ENCODE results near the gene TMTC2. TPM values are rescaled to one million over a fixed set of nuclear protein-coding genes. Genes with fewer than 3 reads are reported as not detected.

The TMTC2 gene
- total and polyA plus RNA-seq, 2 donors from 2014 or later = 6.0 to 32.9 TPM

DNA sequence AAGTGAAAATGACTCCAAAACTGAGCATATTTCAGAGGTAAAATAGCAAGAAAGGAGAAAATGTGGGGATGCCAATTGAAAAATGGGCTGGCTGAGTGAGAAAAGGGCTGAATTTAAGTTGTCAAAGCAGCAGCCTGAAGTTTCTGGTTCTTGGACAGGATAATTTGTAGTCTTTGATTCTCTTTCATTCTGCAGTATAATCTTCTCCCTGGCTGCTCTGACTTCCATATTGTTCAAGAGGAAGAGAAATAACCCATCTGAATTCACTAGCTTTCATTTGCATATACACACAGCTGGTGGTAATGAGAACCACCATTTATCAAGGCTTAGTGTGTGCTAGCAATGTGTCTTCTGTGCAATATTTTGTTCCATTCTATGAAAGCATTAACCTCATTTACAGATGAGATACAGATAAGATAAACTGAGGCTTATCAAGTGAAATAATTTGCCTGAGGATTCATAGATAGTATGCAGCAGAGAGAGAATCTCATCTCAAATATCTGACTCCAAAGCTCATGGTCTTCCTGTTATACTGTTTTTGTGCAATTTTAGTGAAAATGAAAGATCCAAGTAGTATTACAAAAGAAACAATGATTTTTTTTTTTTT is 184.2 kb downstream of the TMTC2 start:
- Histone ChIP-seq H3K9ac (ENCODE audit: low read length in 3 of 3) (no peak overlapping the region), H3K4me3 (ENCODE audit: low read length in 3 of 3) (no peak overlapping the region), H3K27me3 (ENCODE audit: control insufficient read depth, insufficient read depth, low read length) (no peaks in the 10 kb centered on the region), H3K27ac (ENCODE audit: low read depth in 2 of 2, low read length in 2 of 2) (no peak overlapping the region), H3K9me3 (ENCODE audit: control insufficient read depth in 2 of 3, insufficient read depth in 1 of 3, low read length in 3 of 3) (no peaks in the 10 kb centered on the region), H3K4me1 (ENCODE audit: control insufficient read depth in 2 of 3, insufficient read depth in 2 of 3, low read depth in 1 of 3, low read length in 3 of 3) (peaks cover 0 to 3% (median 0%) of the 10 kb centered on the region in 3 donors), H3K36me3 (ENCODE audit: control insufficient read depth in 2 of 3, insufficient read depth in 3 of 3, low read length in 3 of 3) (no peaks in the 10 kb centered on the region)
- intact Hi-C loops (cut with DNase I) = no loop called here
- DNase-seq = no peak
- FAIRE-seq = no peak
- TF ChIP-seq, protein P1, sequence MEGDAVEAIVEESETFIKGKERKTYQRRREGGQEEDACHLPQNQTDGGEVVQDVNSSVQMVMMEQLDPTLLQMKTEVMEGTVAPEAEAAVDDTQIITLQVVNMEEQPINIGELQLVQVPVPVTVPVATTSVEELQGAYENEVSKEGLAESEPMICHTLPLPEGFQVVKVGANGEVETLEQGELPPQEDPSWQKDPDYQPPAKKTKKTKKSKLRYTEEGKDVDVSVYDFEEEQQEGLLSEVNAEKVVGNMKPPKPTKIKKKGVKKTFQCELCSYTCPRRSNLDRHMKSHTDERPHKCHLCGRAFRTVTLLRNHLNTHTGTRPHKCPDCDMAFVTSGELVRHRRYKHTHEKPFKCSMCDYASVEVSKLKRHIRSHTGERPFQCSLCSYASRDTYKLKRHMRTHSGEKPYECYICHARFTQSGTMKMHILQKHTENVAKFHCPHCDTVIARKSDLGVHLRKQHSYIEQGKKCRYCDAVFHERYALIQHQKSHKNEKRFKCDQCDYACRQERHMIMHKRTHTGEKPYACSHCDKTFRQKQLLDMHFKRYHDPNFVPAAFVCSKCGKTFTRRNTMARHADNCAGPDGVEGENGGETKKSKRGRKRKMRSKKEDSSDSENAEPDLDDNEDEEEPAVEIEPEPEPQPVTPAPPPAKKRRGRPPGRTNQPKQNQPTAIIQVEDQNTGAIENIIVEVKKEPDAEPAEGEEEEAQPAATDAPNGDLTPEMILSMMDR (IDR thresholded peaks at IDR 0.05; ENCODE audit: borderline replicate concordance, extremely low read depth, insufficient read depth) = no peak

DNA sequence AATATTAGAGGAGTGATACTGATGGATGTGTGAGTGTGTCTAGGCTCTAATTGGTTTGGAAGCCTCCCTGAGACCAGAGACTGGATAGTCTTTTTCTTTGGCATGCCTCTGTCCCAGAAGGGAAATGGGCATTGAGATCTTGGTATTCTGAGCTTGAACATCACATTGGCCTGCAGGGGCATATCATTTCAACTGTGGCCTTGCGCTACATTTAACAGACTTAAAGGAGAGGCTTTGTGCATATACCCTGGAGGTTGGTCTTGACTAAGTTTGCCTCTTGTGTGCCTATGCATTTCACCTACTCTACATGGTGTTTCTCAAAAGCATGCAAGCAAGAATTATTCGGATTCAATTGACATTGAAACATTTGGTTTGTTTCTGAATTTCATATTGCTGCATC is 185.4 kb downstream of the TMTC2 start:
- no peak for FAIRE-seq
- DNase-seq = no peak
- H3K4me3 ChIP-seq (ENCODE audit: low read length in 3 of 3) = no peak overlapping the region

DNA sequence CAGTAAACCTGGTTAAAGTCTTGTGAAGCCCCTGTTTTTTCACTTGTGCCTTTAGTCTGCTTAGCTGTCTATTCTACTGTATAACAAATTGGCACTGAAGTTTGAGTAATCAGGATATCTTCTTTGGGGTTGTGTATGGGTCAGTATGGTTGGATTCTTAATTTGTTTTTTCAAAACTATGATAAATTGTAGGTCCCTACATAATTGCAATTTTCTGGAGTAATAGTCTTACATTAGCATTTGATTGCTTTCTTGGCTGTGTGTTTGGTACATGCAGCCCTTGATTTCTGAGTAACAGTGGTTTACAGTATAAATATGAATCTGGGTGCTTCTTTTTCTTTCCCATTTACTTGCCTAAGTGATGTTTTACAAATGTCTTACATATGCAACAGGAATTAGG is 186.6 kb downstream of the TMTC2 start:
- no peaks in the 10 kb centered on the region for H3K9me3 ChIP-seq (ENCODE audit: control insufficient read depth in 2 of 3, insufficient read depth in 1 of 3, low read length in 3 of 3)
- no peaks in the 10 kb centered on the region for H3K27me3 ChIP-seq (ENCODE audit: control insufficient read depth, insufficient read depth, low read length)
- H3K4me3 ChIP-seq (ENCODE audit: low read length in 3 of 3) = no peak overlapping the region
- intact Hi-C loops (cut with DNase I) = no loop called here
- H3K27ac ChIP-seq (ENCODE audit: low read depth in 2 of 2, low read length in 2 of 2) = no peak overlapping the region
- H3K4me1 ChIP-seq (ENCODE audit: control insufficient read depth in 2 of 3, insufficient read depth in 2 of 3, low read depth in 1 of 3, low read length in 3 of 3) = peaks cover 0 to 3% (median 0%) of the 10 kb centered on the region in 3 donors
- TF ChIP-seq, protein P1 (IDR thresholded peaks at IDR 0.05; ENCODE audit: borderline replicate concordance, extremely low read depth, insufficient read depth) = no peak
- no peak for DNase-seq
- no peaks in the 10 kb centered on the region for H3K36me3 ChIP-seq (ENCODE audit: control insufficient read depth in 2 of 3, insufficient read depth in 3 of 3, low read length in 3 of 3)
- no peak for FAIRE-seq
- H3K9ac ChIP-seq (ENCODE audit: low read length in 3 of 3) = no peak overlapping the region

More for the DNA sequence above, 185.4 kb downstream of the TMTC2 start:
- TF ChIP-seq, protein P1 (IDR thresholded peaks at IDR 0.05; ENCODE audit: borderline replicate concordance, extremely low read depth, insufficient read depth) = no peak
- peaks cover 0 to 3% (median 0%) of the 10 kb centered on the region in 3 donors for H3K4me1 ChIP-seq (ENCODE audit: control insufficient read depth in 2 of 3, insufficient read depth in 2 of 3, low read depth in 1 of 3, low read length in 3 of 3)
- H3K36me3 ChIP-seq (ENCODE audit: control insufficient read depth in 2 of 3, insufficient read depth in 3 of 3, low read length in 3 of 3) = no peaks in the 10 kb centered on the region
- H3K9me3 ChIP-seq (ENCODE audit: control insufficient read depth in 2 of 3, insufficient read depth in 1 of 3, low read length in 3 of 3) = no peaks in the 10 kb centered on the region
- intact Hi-C loops (cut with DNase I) = no loop called here
- no peak overlapping the region for H3K27ac ChIP-seq (ENCODE audit: low read depth in 2 of 2, low read length in 2 of 2)
- no peaks in the 10 kb centered on the region for H3K27me3 ChIP-seq (ENCODE audit: control insufficient read depth, insufficient read depth, low read length)
- H3K9ac ChIP-seq (ENCODE audit: low read length in 3 of 3) = no peak overlapping the region

DNA sequence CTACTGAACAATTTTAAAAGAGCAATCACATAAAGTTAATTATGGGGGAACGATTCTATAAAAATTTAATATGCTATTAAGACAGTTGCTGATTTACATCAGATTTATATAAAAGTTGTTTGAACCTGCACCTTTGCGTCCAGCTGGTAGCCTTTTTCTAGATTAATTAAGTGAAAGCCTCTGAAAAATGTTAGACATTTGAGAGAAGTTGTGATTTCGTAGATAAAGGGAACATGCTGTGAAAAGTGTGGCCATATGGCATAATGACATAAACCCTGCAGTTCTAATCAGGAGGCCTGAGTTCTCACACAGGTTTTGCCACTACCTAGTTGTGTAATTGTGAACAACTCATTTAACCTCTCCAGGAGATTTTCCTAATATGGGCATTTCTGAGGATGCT is 187.2 kb downstream of the TMTC2 start:
- Histone ChIP-seq H3K9me3 (ENCODE audit: control insufficient read depth in 2 of 3, insufficient read depth in 1 of 3, low read length in 3 of 3) (no peaks in the 10 kb centered on the region), H3K36me3 (ENCODE audit: control insufficient read depth in 2 of 3, insufficient read depth in 3 of 3, low read length in 3 of 3) (no peaks in the 10 kb centered on the region), H3K27ac (ENCODE audit: low read depth in 2 of 2, low read length in 2 of 2) (no peak overlapping the region), H3K27me3 (ENCODE audit: control insufficient read depth, insufficient read depth, low read length) (no peaks in the 10 kb centered on the region), H3K9ac (ENCODE audit: low read length in 3 of 3) (no peak overlapping the region), H3K4me3 (ENCODE audit: low read length in 3 of 3) (no peak overlapping the region), H3K4me1 (ENCODE audit: control insufficient read depth in 2 of 3, insufficient read depth in 2 of 3, low read depth in 1 of 3, low read length in 3 of 3) (peaks cover 0 to 3% (median 0%) of the 10 kb centered on the region in 3 donors)
- DNase-seq (no peak), FAIRE-seq (no peak)
- intact Hi-C loops (cut with DNase I) = no loop called here
- TF ChIP-seq, protein P1 (IDR thresholded peaks at IDR 0.05; ENCODE audit: borderline replicate concordance, extremely low read depth, insufficient read depth) = no peak
